GM19395 (cell line): Measurements from ENCODE around the gene ZSCAN12.

Experiments used
- ATAC-seq: cut with Tn5 transposase; IDR thresholded peaks from one replicate; pipeline ENCODE4 v1.9.1; 2021; ENCODE audit warnings: mild to moderate bottlenecking, moderate library complexity; ENCODE audit not compliant: unreplicated experiment

The ZSCAN12 gene

DNA sequence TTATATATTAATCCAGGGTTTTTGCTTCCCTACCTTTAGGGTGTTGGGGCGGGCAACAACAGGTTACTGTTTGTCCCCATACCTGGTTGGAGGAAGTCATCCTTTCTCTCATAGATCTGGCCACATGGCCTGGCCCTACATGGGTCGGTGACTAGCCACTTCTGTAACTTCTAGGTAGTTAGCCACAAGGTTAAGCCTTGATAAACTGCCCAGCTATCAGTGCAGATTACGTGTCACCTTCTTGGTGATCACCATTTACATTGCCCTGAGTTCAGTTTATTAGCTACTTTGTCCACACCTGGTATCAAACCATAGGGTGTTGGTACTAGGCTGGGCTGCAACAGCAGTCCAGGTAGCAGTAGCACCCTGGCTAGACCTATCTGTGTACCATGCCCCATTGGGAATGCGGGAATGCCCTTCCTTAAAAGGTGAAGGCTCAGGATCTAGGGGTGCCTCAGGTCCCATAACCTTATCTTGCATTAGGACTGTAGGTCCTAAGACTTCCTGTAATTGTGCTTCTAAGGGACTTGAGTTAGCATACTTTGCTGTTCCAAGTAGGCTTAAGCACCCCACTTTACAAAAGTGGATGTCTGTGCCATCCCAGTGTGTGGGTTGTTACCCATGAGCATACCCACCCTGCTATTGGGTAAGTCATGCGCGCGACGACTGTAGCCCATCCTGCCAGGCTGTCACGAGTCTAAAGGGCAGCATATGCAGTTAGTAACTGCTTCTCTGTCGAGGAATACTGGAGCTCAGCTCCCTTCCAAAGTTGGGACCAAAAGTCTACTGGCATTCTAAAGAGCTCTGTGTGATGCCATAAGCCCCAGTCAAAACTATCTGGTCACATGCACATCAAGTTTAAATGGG lies 44.6 kb downstream of the ZSCAN12 start:
- ATAC-seq, result no peak

DNA sequence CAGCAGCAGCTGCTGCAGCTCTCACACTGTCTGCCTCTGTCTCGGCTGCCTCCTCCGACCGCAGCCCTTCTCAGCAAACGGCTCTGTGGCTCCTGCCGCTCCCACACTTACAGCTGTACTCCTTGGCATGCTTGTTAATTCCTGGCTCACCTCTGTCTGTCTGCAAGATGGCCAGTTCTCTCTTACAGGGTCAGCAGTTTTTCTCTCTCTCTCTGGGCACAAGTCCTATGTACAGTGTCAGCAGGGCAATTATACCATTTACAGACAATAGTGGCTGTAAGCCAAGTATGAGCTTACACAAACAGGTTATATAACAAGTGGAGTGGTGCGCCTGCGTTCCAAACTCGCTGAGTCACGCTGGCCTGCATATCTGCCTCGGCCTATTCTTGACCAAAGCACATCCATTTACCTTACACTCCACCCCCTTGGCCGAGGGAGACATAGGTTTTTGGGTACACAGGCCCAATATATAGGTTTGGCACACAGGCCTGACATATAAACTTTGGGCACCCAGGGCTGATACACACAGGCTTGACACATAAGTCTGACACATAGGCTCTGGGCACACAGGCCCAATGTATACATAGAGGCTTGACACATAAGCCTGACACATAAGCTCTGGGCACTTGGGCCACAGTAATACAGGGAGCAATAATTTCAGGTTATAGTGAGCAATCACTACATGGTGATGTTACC lies 45.4 kb downstream of the ZSCAN12 start:
- ATAC-seq, result no peak

GRCh38 chr6:28353356-28353755 lies 46.2 kb downstream of the ZSCAN12 start:
- no peak for ATAC-seq

- no peak for ATAC-seq
Observed at GRCh38 chr6:28351493-28351925, 48.0 kb downstream of the ZSCAN12 start.

GRCh38 chr6:28351087-28351486 lies 48.5 kb downstream of the ZSCAN12 start:
- ATAC-seq, result no peak

- peak; percentile 95 for ATAC-seq
Observed at GRCh38 chr6:28349892-28350737, 49.4 kb downstream of the ZSCAN12 start, which contains the start of gene ZKSCAN3. TSS of gene ZKSCAN3 (plus strand) at chr6:28349947. CDS start at chr6:28359587, 9,640 bp downstream.

DNA sequence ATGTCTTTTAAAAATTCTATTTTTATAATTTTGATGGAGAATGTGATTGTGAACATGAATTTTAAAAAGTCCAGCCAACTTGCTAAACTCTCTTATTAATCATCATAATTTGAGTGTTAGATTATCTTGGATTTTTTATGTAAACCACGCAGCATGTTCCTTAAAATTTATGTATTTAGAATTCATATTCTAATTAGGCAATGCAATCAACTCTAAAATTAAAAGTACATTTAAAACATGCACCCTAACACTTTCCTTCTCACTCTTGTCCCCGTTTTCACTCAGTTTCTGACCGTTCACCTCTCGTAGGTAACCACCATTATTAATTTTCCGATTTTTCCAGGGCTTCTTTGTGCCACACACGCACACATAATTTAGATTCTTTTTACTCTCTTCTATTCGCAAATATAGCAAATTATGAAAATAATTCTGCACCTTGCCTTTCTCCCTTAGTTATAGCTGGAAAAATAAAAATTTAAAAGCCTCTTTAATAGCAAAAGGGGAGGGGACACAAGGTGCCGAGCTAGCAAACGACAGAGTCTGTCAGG lies 50.1 kb downstream of the ZSCAN12 start:
- ATAC-seq, result peak; percentile 36

DNA sequence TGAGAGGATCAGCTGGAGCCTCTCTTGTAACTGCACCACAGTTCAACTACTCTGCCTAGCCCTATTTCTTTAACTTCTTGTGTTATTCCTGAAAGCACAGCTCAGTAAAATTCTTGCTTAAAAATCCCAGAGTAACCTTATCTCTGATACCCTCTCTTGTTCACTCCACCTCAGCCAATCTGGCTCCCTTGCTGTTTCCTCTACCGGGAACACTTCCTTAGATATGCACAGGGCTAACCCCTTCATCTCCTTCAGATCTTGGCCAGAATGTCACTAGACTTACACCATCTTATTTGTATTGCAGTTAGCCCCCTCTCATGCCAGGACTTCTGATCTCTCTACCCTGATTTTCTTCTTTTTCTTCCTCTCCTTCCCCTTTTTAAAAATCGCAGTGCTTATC lies 52.4 kb downstream of the ZSCAN12 start:
- no peak for ATAC-seq

DNA sequence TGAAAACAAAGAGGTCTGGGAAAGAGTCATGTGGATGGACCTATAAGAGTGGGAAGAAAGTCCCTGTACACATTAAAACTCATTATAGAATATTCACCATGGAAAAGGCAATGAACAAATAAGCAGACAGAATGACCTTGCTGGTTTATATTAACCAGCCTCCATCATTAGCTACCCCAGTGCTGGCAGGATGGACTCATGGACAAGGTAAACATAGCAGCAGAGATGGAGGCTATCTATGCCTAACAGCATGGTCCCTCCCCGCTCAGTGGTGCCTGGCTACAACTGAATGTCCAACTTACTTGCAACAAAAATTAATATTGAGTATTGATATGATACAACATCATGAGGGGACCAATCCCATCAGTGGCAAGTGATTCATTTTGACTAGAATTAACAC lies 54.3 kb downstream of the ZSCAN12 start:
- ATAC-seq, result no peak

DNA sequence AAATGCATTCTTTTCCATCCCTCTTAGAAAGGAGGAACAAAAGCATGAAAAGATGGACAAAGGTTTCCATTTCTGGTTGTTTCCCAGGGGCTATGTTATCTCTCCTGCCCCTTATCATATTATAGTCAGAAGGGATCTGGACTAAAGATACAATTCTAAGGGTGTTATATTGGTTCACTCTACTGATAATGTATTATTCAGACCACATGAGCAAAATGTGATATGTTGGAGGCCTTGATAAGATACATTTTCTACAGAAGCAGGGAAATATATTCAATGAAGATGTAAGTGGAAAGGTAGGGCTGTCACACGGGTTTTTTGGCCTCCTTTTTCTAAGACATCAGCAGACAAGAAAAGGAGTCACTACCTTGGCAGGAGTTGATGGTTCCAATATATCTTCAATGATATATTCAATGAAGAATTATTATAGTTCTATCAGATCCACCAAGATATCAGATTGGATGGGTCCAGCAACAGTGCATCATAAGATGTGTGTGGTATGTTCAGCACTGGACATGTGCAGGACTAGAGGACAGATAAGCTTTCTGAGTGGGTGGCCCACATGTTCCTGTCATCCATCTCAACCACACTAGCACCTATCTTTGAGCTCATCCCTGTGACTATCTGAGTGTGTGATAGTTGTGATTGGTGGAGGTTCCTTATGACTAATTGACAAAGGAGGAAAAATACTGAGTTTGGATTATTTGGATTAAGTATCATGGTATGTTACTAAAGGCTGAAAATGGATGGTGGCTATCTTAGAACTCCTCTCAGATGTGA lies 55.5 kb downstream of the ZSCAN12 start:
- no peak for ATAC-seq

DNA sequence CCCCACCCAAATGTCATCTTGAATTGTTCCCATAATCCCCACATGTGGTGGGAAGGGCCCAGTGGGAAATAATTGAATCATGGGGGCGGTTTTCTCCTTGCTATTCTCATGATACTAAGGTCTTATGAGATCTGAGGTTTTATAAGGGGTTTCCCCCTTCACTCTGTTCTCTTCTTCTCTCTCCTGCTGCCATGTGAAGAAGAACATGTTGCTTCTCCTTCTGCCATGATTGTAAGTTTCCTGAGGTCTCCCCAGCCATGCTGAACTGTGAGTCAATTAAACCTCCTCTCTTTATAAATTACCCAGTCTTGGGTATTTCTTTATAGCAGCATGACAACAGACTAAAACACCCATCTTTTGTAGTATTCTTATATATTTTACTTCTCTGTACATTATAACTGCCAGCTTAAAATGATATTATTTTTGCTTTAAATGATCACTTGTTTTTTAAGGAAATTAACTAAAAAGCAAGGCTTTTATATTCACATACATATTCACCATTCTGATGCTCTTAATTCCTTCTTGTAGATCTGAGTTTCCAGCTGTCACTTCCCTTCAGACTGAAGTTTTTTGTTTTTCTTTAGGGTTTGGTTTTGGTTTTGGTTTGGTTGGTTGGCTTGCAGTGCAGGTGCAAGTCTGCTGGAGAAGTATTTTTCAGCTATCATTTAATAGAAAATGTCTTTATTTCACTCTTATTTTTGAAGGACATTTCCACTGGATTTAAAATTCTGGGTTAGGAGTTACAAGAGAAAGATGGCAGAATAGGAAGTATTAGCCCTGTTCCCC lies 59.0 kb downstream of the ZSCAN12 start:
- ATAC-seq, result no peak

DNA sequence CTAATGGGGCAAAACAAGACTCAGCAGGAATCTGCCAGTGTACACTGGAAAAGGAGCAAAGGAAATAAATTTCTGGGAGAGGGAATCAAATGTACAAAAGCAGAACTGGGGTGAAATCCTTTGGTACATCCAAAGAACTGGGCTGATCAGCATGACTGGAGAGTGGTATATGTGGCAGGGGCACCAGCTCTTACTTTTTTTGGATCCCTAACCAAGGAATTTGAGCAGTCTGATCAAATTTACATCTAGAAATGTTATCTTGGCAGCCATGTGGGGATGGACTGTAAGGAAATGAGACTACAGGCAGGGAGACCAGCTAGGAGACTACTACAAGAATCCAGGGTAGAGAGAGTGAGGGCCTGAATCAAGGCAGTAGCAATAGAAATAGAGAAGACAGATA lies 62.4 kb downstream of the ZSCAN12 start:
- no peak for ATAC-seq

DNA sequence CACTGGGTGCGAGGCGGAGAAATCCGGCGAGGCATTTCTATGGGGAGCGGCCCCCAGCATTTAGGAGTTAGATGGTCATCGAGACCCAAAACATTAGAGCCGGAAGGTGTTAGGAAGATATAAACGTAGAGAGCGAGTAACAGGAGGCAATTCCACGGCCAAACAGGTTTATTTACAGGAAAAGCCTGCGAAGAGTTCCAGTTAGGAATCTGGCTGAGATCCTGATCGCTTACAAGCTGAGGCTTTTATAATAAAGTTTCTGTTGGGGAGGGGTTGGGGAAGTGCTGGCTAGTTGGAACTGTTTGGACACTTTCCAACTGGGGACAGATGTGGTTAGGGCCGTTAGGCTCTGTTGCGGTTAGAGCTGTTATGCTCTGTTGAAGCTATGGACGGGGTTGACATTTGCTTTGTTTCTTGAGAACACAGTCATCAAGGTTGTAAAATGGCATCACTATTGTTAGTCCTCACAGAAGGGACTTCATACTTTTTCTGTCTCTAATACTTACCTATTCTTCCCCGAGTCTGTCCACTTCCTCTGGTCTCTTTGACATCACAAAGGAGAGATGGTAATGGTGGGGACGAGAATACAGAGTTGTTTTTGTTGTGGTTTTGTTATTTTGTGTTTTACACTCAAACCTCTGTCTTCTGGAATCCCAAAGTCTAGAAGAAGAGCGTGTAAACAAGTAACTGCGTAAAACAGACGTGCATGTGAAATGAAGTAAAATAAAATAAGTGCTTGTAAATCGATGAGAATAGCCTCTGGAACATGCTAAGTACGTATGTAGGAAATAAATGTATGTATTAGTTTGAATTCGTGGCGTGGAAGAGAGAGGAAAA lies 63.0 kb downstream of the ZSCAN12 start:
- peak; percentile 53 for ATAC-seq

DNA sequence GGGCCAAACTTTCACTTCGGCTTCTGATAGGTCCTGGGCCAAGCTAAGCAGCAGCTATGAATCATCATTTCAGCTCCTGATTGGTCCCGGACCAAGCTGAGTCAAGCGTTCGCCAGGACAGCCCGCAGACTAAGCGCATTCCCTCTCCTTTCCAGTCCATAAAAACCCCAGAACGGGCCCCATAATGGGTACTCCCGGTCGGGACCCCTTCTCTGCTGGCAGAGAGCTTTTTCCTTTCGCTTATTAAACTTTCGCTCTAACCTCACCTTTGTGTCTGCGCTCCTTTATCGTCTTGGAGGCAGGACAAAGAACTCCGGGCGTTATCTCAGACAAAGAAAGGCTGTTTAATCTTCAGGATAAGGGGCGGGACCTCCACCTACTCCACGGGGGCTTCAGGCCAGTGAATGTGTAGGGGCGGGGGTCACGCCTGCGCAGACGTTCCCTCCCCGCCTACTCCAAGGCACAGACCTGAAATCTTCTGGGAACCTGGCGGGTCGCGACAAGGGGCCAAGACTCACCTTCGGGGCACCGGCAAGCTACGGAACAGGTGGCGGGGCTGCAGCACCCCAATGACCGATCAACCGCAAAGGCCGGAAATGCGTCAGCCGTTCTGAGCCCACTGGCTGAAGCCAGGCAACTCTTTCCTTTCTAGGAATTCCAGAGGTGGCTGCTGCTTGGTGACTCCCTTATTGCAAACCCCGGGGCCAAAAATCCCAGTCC lies 63.8 kb downstream of the ZSCAN12 start, which contains the start of gene ZSCAN31:
Gene ZSCAN31 (minus strand): TSS at position 585 of the 720 bp plus-strand sequence. CDS start 6,465 bp downstream, outside the sequence.
- ATAC-seq, result peak; percentile 82

- ATAC-seq, result no peak
Observed at GRCh38 chr6:28335040-28335563, 64.4 kb downstream of the ZSCAN12 start.

GRCh38 chr6:28334286-28335039 lies 65.1 kb downstream of the ZSCAN12 start:
- no peak for ATAC-seq

GRCh38 chr6:28333599-28334018 lies 65.9 kb downstream of the ZSCAN12 start:
- ATAC-seq, result no peak
